HG03460 (cell line): ENCODE measurements around the gene ARID3C.

Source experiments
- ATAC-seq: cut with Tn5 transposase; IDR thresholded peaks from one replicate; pipeline ENCODE4 v1.9.1; 2021; ENCODE audit not compliant: unreplicated experiment

Gene ARID3C

GRCh38 chr9:34579104-34579807 lies 49.6 kb downstream of the ARID3C start:
- no peak for ATAC-seq

GRCh38 chr9:34578241-34579103 lies 50.4 kb downstream of the ARID3C start:
- no peak for ATAC-seq

GRCh38 chr9:34577400-34578240 lies 51.2 kb downstream of the ARID3C start:
- ATAC-seq = no peak

- no peak for ATAC-seq
Observed at GRCh38 chr9:34576597-34577399, 52.1 kb downstream of the ARID3C start.

GRCh38 chr9:34575862-34576596 lies 52.8 kb downstream of the ARID3C start:
- ATAC-seq = no peak

GRCh38 chr9:34575241-34575640 lies 53.6 kb downstream of the ARID3C start:
- no peak for ATAC-seq

- ATAC-seq = no peak
Observed at GRCh38 chr9:34574571-34574970, 54.3 kb downstream of the ARID3C start.

- ATAC-seq = no peak
Observed at GRCh38 chr9:34573599-34574325, 55.1 kb downstream of the ARID3C start.

GRCh38 chr9:34572628-34573027 lies 56.2 kb downstream of the ARID3C start:
- ATAC-seq = no peak

GRCh38 chr9:34572092-34572491 lies 56.8 kb downstream of the ARID3C start:
- ATAC-seq = no peak

- ATAC-seq = no peak
Observed at GRCh38 chr9:34571481-34571810, 57.4 kb downstream of the ARID3C start.
